PFSK-1 (cell line): ENCODE measurements around the gene USF2.

Source experiments
- FOXP2 ChIP-seq: optimal IDR thresholded peaks from 2 replicates; pipeline ENCODE3; 2011; ENCODE audit warnings: borderline replicate concordance, control low read depth, inconsistent platforms; ENCODE audit not compliant: insufficient read depth; ENCODE audit errors: extremely low read length, extremely low read depth
- POLR2AphosphoS5 ChIP-seq: IDR thresholded peaks from 2 replicates; pipeline ENCODE4 v1.6.1; 2012; ENCODE audit warnings: low read depth, mild to moderate bottlenecking, control low read depth, low read length, moderate library complexity
- REST ChIP-seq, 2 experiments: IDR thresholded peaks; 2 replicates each; pipeline versions ENCODE4 v1.6.1 to v1.8.0; 2011 to 2012; ENCODE audit warnings: low read depth in 2 of 2, low read length in 2 of 2, control low read depth in 1 of 2, inconsistent platforms in 1 of 2, mild to moderate bottlenecking in 1 of 2, moderate library complexity in 1 of 2; ENCODE audit not compliant: insufficient read depth in 1 of 2
- SIN3A ChIP-seq: IDR thresholded peaks from 2 replicates; pipeline ENCODE4 v1.6.1; 2012; ENCODE audit warnings: mild to moderate bottlenecking, low read length, moderate library complexity, borderline replicate concordance; ENCODE audit not compliant: insufficient read depth
- TAF1 ChIP-seq: IDR thresholded peaks from 2 replicates; pipeline ENCODE4 v1.6.1; 2012; ENCODE audit warnings: low read length, control low read depth, borderline replicate concordance; ENCODE audit not compliant: insufficient read depth

Gene USF2

GRCh38 chr19:35260694-35261304, 8.0 kb upstream of the USF2 start:
- TF ChIP-seq POLR2AphosphoS5 (no peak), FOXP2 (no peak)

GRCh38 chr19:35261356-35262100, 7.2 kb upstream of the USF2 start:
- TF ChIP-seq REST (IDR thresholded peaks at IDR 0.05; ENCODE audit: insufficient read depth in 1 of 2, low read depth in 2 of 2, low read length in 2 of 2) (no peak), FOXP2 (no peak), TAF1 (no peak), SIN3A (no peak), POLR2AphosphoS5 (no peak)

- TF ChIP-seq FOXP2 (no peak), TAF1 (no peak), POLR2AphosphoS5 (no peak), SIN3A (no peak), REST (IDR thresholded peaks at IDR 0.05; ENCODE audit: insufficient read depth in 1 of 2, low read depth in 2 of 2, low read length in 2 of 2) (no peak)
These were observed 6.5 kb upstream of the USF2 start for GRCh38 chr19:35262101-35262761.

GRCh38 chr19:35264268-35265125, 4.3 kb upstream of the USF2 start:
- TF ChIP-seq POLR2AphosphoS5 (no peak), FOXP2 (no peak), TAF1 (no peak), SIN3A (no peak), REST (IDR thresholded peaks at IDR 0.05; ENCODE audit: insufficient read depth in 1 of 2, low read depth in 2 of 2, low read length in 2 of 2) (no peak)

- TF ChIP-seq SIN3A (no peak), POLR2AphosphoS5 (no peak), REST (IDR thresholded peaks at IDR 0.05; ENCODE audit: insufficient read depth in 1 of 2, low read depth in 2 of 2, low read length in 2 of 2) (no peak)
These were observed 3.4 kb upstream of the USF2 start for GRCh38 chr19:35265126-35265899.
